DMS153 (cell line): ENCODE results near the gene TYMP.
"Not testable (repeated sequence)": the region's sequence is repeated elsewhere in the genome, so short reads cannot be mapped to it uniquely, and the experiment has no call there.

Source experiments
- DNase-seq: peaks from one replicate; lab custom pipeline; 2025; lab: John Stamatoyannopoulos, UW

Gene TYMP

GRCh38 chr22:50537765-50538164 lies 8.0 kb upstream of the TYMP start:
- no peak for DNase-seq

GRCh38 chr22:50536226-50536625 lies 6.4 kb upstream of the TYMP start:
- no peak for DNase-seq

GRCh38 chr22:50535113-50535512 lies 5.3 kb upstream of the TYMP start:
- DNase-seq = no peak

- not testable (repeated sequence) for DNase-seq
Measured at GRCh38 chr22:50533856-50534711, 4.3 kb upstream of the TYMP start.

DNA sequence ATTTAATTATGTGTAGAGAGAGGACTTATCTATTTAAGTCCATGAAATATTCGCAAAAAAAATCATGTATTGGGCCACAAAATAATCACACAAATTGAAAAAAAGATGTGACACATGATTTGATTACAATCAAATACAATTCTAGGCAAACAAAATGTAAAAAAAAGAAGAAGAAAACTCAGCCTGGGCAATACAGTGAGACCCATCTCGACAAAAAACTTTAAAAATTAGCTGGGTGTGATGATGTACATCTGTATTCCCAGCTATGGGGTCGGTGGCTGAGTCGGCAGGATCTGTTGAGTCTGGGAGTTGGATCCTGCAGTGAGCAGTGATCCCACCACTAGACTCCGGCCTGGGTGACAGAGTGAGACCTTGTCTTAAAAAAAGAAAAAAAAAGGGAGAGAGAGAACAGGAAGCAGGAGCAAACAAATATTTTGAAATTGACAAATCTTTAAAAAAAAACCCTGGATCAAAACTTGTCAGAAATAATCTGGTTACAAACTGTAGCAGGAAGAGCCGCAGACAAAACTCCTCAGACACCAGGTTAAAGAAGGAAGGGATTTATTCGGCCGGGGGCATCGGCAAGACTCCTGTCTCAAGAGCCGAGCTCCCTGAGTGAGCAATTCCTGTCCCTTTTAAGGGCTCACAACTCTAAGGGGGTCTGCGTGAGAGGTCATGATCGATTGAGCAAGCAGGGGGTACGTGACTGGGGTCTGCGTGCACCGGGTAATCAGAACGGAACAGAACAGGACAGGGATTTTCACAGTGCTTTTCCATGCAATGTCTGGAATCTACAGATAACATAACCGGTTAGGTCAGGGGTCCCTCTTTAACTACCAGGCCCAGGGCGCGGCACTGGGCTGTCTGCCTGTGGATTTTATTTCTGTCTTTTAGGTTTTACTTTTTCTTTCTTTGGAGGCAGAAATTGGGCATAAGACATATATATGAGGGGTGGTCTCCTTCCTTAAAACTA lies 3.3 kb upstream of the TYMP start:
- no peak for DNase-seq

- peak; percentile 24 for DNase-seq
Measured at GRCh38 chr22:50531962-50532674, 2.3 kb upstream of the TYMP start.

DNA sequence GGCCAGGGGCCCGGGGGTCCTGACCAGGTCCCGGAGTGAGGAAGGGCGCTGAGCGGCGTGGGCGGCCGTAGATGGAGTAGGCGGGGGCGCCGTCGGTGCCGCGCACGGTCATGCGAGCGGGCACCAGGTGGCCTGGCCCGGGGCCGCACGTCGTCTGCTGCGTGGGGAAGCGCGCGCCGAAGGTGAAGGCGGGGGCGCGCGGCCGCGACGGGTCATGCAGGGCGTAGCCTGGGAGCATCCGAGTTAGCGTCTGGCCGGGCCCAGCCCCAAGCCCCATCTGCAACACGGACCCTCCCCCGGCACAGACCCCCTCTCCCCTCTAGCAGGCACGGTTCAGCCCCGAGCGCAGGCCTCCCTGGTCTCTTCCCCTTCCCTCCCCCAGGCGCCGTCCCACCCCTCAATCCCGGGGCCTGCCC lies 1.7 kb upstream of the TYMP start:
- no peak for DNase-seq

GRCh38 chr22:50530877-50531545 lies 1.2 kb upstream of the TYMP start:
- DNase-seq = peak; percentile 43

GRCh38 chr22:50530580-50530876 lies 716 bp upstream of the TYMP start:
- DNase-seq = no peak

GRCh38 chr22:50529416-50529896 lies 356 bp downstream of the TYMP start:
- DNase-seq = no peak

DNA sequence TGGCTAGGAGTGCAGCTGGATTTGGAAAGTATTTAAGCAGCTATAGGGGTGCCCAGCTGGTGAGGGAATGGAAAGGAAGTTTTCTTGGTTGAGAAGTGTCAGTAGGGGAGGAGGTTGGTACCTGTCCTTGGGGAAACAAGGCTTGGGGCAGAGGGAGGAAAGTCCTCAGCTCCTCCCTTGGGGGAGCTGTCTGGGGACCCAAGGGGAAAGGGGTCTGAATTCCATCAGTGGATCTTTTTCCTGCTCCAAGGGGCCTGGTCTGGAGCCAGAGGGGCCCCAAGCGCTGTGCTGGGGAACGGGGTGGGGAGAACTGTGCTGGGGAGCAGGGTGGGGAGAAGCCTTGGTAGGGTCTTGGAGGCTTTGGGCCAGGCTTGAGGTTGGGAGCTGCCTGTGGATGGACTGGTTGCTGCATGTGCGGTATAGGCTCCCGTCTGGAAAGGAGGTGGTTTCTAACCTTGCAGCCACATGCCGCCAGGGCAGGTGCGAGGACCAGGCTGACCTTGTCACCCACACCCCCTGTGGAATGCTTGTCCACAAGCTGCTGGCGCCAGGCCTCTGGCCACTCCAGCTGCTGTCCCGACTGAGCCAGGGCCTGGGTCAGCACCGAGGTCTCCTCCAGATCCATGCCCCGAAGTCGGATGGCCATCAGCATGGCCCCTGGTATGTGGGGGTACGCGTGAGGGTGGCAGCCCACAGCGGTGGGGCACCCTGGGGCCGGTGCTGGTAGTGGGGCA lies 963 bp downstream of the TYMP start:
- DNase-seq = no peak

- no peak for DNase-seq
Measured at GRCh38 chr22:50527921-50528681, 1.7 kb downstream of the TYMP start.

DNA sequence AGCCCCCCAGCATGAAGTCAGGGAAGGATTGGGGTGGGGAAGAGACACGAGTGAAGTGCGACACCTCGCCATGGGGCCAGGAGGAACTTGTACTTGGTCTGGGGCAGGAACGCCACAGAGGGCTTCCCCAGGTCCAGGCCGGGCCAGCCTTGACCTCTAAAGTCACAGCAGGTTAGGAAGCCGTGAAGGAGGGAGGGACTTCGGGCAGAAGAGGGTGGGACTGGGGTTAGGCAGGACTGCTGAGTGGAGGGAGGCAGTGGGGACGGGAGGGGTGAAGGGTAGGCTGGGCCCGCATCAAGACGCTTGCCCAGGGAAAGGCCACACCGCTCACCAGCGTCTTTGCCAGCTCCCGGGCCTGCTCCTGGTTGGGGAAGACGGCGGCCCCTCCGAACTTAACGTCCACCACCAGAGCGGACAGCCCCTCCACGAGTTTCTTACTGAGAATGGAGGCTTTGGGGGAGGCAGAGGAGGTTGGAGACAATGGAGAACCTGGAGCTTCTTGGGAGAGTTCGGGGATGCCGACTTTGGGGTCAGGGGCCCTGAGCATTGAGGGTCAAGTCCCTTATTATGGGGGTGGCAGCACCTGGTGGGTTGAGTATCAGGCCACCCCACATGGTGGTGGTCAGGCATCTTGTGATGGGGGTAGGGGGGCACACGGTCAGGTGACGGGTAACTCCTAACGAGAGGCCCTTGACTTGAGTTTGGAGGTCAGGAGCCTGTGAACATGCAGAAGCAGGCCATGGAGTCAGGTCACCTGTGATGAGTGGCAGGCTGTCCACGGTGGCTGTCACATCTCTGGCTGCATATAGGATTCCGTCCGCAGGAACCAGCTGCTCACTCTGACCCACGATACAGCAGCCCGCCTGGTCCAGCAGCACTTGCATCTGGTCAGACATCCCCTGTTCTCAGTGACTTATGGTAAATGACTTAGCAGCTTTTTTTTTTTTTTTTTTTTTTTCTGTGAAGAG lies 2.7 kb downstream of the TYMP start:
- DNase-seq = no peak

GRCh38 chr22:50526108-50526833 lies 3.5 kb downstream of the TYMP start:
- DNase-seq = peak; percentile 55

DNA sequence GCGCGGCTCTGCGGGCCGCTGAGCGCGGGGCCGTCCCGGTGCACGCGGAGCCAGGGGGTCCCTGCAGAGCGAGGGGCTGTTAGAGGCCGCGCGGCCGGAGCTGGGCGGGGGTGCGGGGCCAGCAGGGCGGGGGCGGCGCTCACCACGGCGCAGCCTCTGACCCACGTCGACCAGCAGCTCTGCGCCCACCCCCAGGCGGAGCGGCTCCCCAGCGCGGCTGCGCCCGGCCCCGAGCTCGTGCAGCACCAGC lies 4.0 kb downstream of the TYMP start:
- DNase-seq = no peak

DNA sequence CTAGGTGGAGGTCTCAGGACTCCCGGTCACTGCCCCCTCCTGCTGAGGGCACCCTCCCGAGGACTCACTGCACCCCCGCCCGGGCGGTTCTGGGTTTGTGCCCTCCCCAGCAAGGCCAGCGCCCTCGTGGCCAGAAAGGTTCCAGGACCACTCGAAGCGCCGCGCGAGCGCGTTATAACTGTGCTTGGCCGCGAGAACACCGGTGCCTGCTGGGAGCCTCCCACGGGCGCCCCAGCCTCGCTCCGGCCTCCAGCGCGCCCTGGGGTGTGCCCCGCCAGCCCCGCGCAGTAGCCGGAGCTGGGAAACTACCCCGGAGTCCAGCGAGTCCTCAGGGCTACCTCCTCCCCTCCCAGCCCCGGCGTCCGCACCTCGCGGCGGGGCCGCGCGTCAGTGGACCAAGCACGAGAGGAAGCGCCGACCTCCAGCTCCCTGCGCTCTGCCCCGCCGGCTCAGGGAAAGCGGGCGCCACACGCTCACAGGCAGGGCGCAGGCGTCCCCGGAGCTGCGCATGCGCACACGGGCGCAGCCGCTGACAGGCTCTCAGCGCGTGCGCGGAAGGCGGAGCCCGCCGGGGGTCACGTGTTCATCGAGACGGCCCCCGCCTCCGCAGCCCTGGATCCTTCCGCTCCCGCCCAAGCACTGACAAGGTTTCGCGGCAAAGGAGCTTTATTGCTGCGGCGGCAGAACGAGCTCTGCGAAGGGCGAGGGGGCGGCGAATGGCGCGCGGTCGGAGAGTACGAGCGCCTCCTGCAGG lies 4.5 kb downstream of the TYMP start, which contains the start of gene SCO2:
Gene SCO2, minus strand, starts transcription at position 495 of the 754 bp plus-strand sequence. CDS start 1,187 bp downstream, outside the sequence.
- DNase-seq = peak; percentile 92

- DNase-seq = no peak
Measured at GRCh38 chr22:50524676-50525103, 5.1 kb downstream of the TYMP start.
